GM23338 (cell line): ENCODE results near the gene CCR5. TPM values are rescaled to one million over a fixed set of nuclear protein-coding genes. Genes with fewer than 3 reads are reported as not detected.

Experiments used
- ATAC-seq: fragments of 200-7000 bp; cut with Tn5 transposase; 3 replicates; pipeline ENCODE4 v1.9.1; 2020
- DNase-seq: peaks from one replicate; pipeline ENCODE4 v3.0.0-alpha.2; 2015; ENCODE audit warnings: low spot score
- H2AFZ ChIP-seq: fragments of 200-600 bp; sonication (generic); 2 replicates; pipeline ENCODE4 v1.8.0; 2016; ENCODE audit warnings: antibody characterized with exemption, mild to moderate bottlenecking, moderate library complexity
- H3F3A ChIP-seq: fragments of 200-600 bp; sonication (generic); replicated peaks from 2 replicates; pipeline ENCODE4 v1.8.0; 2017; ENCODE audit warnings: antibody characterized with exemption, mixed run types, low read depth
- H3K27ac ChIP-seq: fragments of 200-600 bp; sonication (generic); 2 replicates; pipeline ENCODE4 v1.6.1; 2016; ENCODE audit warnings: low read depth
- H3K27me3 ChIP-seq: fragments of 200-600 bp; sonication (generic); 2 replicates; pipeline ENCODE4 v1.8.0; 2016; ENCODE audit warnings: mild to moderate bottlenecking, mixed run types, moderate library complexity; ENCODE audit not compliant: insufficient read depth
- H3K36me3 ChIP-seq: fragments of 200-600 bp; sonication (generic); 2 replicates; pipeline ENCODE4 v1.8.0; 2016; ENCODE audit warnings: mild to moderate bottlenecking; ENCODE audit not compliant: insufficient read depth
- H3K4me1 ChIP-seq: fragments of 200-600 bp; sonication (generic); 2 replicates; pipeline ENCODE4 v1.8.0; 2016; ENCODE audit warnings: mild to moderate bottlenecking, moderate library complexity; ENCODE audit not compliant: insufficient read depth
- H3K4me2 ChIP-seq: fragments of 200-600 bp; sonication (generic); 2 replicates; pipeline ENCODE4 v1.7.1; 2017; ENCODE audit warnings: mixed run types
- H3K4me3 ChIP-seq: fragments of 200-600 bp; sonication (generic); 2 replicates; pipeline ENCODE4 v1.6.1; 2016; ENCODE audit warnings: mixed run types
- H3K79me2 ChIP-seq: fragments of 200-600 bp; sonication (generic); replicated peaks from 2 replicates; pipeline ENCODE4 v1.8.0; 2017; ENCODE audit warnings: mild to moderate bottlenecking; ENCODE audit not compliant: insufficient read depth
- H3K9me2 ChIP-seq: fragments of 200-600 bp; sonication (generic); 2 replicates; pipeline ENCODE4 v1.8.0; 2017; ENCODE audit not compliant: insufficient read depth
- H4K20me1 ChIP-seq: fragments of 200-600 bp; sonication (generic); replicated peaks from 2 replicates; pipeline ENCODE4 v1.8.0; 2017; ENCODE audit warnings: mild to moderate bottlenecking; ENCODE audit not compliant: insufficient read depth
- H3K27ac Mint-ChIP-seq: 2 replicates; pipeline ENCODE4 v1.8.0; 2020; ENCODE audit warnings: inconsistent platforms, mild to moderate bottlenecking, moderate library complexity, mixed read lengths
- H3K27me3 Mint-ChIP-seq: 3 replicates; pipeline ENCODE4 v1.8.0; 2022; ENCODE audit warnings: low read depth, mild to moderate bottlenecking, moderate library complexity, mixed read lengths, inconsistent platforms; ENCODE audit not compliant: insufficient read depth, poor library complexity
- H3K36me3 Mint-ChIP-seq: 3 replicates; pipeline ENCODE4 v1.8.0; 2021; ENCODE audit warnings: low read depth, mild to moderate bottlenecking, inconsistent platforms, moderate library complexity, mixed read lengths
- H3K4me1 Mint-ChIP-seq: 3 replicates; pipeline ENCODE4 v1.8.0; 2020; ENCODE audit warnings: mild to moderate bottlenecking, inconsistent platforms, mixed read lengths
- H3K4me3 Mint-ChIP-seq: 3 replicates; pipeline ENCODE4 v1.8.0; 2021; ENCODE audit warnings: moderate library complexity, mild to moderate bottlenecking, inconsistent platforms, mixed read lengths
- H3K9me3 Mint-ChIP-seq: 3 replicates; pipeline ENCODE4 v1.8.0; 2020; ENCODE audit warnings: moderate library complexity, mild to moderate bottlenecking, inconsistent platforms, mixed read lengths
- CREB1 ChIP-seq: fragments of 250-450 bp; sonication (Bioruptor Pico); IDR thresholded peaks from 2 replicates; pipeline ENCODE4 v1.5.0; 2020; ENCODE audit warnings: low read depth, mild to moderate bottlenecking, moderate library complexity
- ETS1 ChIP-seq: IDR thresholded peaks from 2 replicates; pipeline ENCODE4 v1.6.1; 2016; ENCODE audit warnings: antibody characterized with exemption
- EZH2 ChIP-seq: fragments of 200-600 bp; sonication (generic); IDR thresholded peaks from one replicate; pipeline ENCODE4 v1.8.0; 2017; ENCODE audit warnings: antibody characterized with exemption, mild to moderate bottlenecking, low read depth; ENCODE audit not compliant: unreplicated experiment
- EZH2phosphoT487 ChIP-seq: fragments of 200-600 bp; sonication (generic); IDR thresholded peaks from one replicate; pipeline ENCODE4 v1.8.1; 2018; ENCODE audit warnings: antibody characterized with exemption; ENCODE audit not compliant: unreplicated experiment
- NANOG ChIP-seq: IDR thresholded peaks from 2 replicates; pipeline ENCODE4 v1.6.1; 2016; ENCODE audit warnings: antibody characterized with exemption, borderline replicate concordance
- STAT1 ChIP-seq: IDR thresholded peaks from one replicate; pipeline ENCODE4 v1.6.1; 2016; ENCODE audit warnings: antibody characterized with exemption; ENCODE audit not compliant: unreplicated experiment
- ZNF462 ChIP-seq: fragments of 250-450 bp; sonication (Bioruptor Pico); IDR thresholded peaks from 2 replicates; pipeline ENCODE4 v1.5.0; 2020; ENCODE audit warnings: mild to moderate bottlenecking, moderate library complexity
- polyA plus RNA-seq: library from polyadenylated mRNA; unstranded; fragments of >200 nt; fragmentation: Nextera tagmentation; extraction: Ambion mirVana; gene quantifications from 2 replicates; pipeline ENCODE4 v1.2.1, GENCODE V29; 2016
- total RNA-seq: library from RNA; depleted of rRNA; stranded (reverse); fragments of >200 nt; shearing (Covaris generic); gene quantifications from 2 replicates; pipeline ENCODE4 v1.2.3, GENCODE V29; 2014
- TF ChIP-seq, protein P1 (sequence below): IDR thresholded peaks from one replicate; pipeline ENCODE4 v1.6.1; 2018; ENCODE audit warnings: antibody characterized with exemption; ENCODE audit not compliant: unreplicated experiment

The CCR5 gene
- total and polyA plus RNA-seq, 2 experiments from 2014 or later: not detected

DNA sequence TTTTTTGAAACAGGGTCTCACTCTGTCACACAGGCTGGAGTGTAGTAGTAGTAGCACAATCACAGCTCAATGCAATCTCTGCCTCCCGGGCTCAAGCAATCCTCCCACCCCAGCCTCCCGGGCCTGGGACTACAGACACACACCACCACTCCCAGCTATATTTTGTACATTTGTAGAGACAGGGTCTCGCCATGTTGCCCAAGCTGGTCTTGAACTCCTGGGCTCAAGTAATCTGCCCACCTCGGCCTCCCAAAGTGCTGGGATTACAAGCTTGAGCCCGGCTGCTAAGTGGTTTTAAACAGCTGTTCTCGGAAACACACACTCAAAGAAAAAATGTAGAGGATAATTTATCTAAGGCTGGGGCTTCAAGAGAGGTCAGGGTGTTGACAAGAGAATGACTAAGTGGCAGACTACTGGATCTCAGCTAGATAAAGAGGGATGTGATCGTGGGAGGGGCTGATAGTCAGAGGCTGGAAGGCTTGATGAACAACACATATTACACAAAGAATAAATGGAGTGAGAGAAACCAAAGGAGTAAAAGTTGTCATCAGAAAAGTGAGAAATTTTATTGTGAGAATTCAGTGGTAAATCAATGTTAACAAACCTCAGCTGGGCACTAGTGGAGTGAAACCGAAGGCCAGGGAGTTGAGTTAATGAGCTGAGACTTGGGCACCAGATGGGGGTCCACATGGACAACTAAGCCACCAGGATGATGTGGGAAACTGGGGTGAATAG, 29.4 kb downstream of the CCR5 start:
- no peaks in the 10 kb centered on the region for H3K9me2 ChIP-seq
- no peak overlapping the region for H3K4me2 ChIP-seq
- no peak overlapping the region for H3K27ac ChIP-seq
- no peaks in the 10 kb centered on the region; the same call in 2 of the 3 replicates for H3K4me1 Mint-ChIP-seq
- H3K36me3 ChIP-seq: no peaks in the 10 kb centered on the region
- no peak overlapping the region for H3K4me3 ChIP-seq
- H3K79me2 ChIP-seq: no peaks in the 10 kb centered on the region
- H3K27me3 ChIP-seq: no peaks in the 10 kb centered on the region
- H2AFZ ChIP-seq: no peak overlapping the region
- no peaks in the 10 kb centered on the region for H3K36me3 Mint-ChIP-seq
- DNase-seq: no peak
- H3K4me1 ChIP-seq: no peaks in the 10 kb centered on the region
- no peaks in the 10 kb centered on the region for H3F3A ChIP-seq
- H4K20me1 ChIP-seq: no peaks in the 10 kb centered on the region
- TF ChIP-seq, protein P1, sequence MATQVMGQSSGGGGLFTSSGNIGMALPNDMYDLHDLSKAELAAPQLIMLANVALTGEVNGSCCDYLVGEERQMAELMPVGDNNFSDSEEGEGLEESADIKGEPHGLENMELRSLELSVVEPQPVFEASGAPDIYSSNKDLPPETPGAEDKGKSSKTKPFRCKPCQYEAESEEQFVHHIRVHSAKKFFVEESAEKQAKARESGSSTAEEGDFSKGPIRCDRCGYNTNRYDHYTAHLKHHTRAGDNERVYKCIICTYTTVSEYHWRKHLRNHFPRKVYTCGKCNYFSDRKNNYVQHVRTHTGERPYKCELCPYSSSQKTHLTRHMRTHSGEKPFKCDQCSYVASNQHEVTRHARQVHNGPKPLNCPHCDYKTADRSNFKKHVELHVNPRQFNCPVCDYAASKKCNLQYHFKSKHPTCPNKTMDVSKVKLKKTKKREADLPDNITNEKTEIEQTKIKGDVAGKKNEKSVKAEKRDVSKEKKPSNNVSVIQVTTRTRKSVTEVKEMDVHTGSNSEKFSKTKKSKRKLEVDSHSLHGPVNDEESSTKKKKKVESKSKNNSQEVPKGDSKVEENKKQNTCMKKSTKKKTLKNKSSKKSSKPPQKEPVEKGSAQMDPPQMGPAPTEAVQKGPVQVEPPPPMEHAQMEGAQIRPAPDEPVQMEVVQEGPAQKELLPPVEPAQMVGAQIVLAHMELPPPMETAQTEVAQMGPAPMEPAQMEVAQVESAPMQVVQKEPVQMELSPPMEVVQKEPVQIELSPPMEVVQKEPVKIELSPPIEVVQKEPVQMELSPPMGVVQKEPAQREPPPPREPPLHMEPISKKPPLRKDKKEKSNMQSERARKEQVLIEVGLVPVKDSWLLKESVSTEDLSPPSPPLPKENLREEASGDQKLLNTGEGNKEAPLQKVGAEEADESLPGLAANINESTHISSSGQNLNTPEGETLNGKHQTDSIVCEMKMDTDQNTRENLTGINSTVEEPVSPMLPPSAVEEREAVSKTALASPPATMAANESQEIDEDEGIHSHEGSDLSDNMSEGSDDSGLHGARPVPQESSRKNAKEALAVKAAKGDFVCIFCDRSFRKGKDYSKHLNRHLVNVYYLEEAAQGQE: no peak
- no peak for TF ChIP-seq ETS1
- no peak for TF ChIP-seq EZH2
- TF ChIP-seq STAT1: no peak
- H3K27ac Mint-ChIP-seq: no peak overlapping the region
- no peak for ATAC-seq
- H3K4me3 Mint-ChIP-seq: no peak overlapping the region
- H3K27me3 Mint-ChIP-seq: peaks cover 2% of the 10 kb centered on the region
- H3K9me3 Mint-ChIP-seq: no peaks in the 10 kb centered on the region

DNA sequence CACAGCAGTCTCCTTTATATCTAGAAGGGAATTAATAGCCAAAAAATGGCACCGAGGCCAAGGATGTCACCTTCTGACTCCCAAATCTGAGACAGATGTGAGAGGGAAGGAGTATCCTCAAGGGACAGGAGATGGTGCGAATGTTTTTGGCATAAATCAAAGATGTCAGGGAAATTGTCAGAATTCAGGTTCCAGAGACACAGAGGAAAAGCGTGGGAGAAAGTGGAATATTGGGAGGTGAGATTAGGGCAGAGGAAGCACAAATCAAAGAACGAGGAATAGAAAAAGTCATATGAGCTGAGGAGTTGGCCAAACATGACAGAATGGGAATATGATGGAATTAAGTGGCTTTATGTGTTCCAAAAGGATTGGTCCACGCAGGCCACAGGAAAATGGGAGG, 30.1 kb downstream of the CCR5 start:
- H3K4me3 ChIP-seq: no peak overlapping the region
- no peak overlapping the region for H3K27ac ChIP-seq
- H3K27ac Mint-ChIP-seq: no peak overlapping the region
- H3K4me1 Mint-ChIP-seq: no peaks in the 10 kb centered on the region
- peaks cover 2% of the 10 kb centered on the region for H3K27me3 Mint-ChIP-seq
- no peaks in the 10 kb centered on the region for H3K36me3 Mint-ChIP-seq
- ATAC-seq (no peak), DNase-seq (no peak)
- H3K27me3 ChIP-seq: no peaks in the 10 kb centered on the region
- H3K9me3 Mint-ChIP-seq: no peaks in the 10 kb centered on the region
- no peaks in the 10 kb centered on the region for H3F3A ChIP-seq
- H4K20me1 ChIP-seq: no peaks in the 10 kb centered on the region
- H3K4me1 ChIP-seq: no peaks in the 10 kb centered on the region
- no peak overlapping the region for H2AFZ ChIP-seq
- no peaks in the 10 kb centered on the region for H3K79me2 ChIP-seq
- no peaks in the 10 kb centered on the region for H3K36me3 ChIP-seq
- no peak overlapping the region for H3K4me2 ChIP-seq
- H3K4me3 Mint-ChIP-seq: no peak overlapping the region
- no peaks in the 10 kb centered on the region for H3K9me2 ChIP-seq
- TF ChIP-seq NANOG (no peak), EZH2phosphoT487 (no peak), EZH2 (no peak), CREB1 (CRISPR knock-in tag) (no peak), ZNF462 (no peak), ETS1 (no peak)
